Measurements from ENCODE around the gene POC5.

GRCh38 chr5:75656311-75657003 lies 60.8 kb downstream of the POC5 start:
- TF ChIP-seq POLR2A (IDR thresholded peaks at IDR 0.05), result no peak
- no peak for TF ChIP-seq CTCF (IDR thresholded peaks at IDR 0.05)
